Erythroblast (primary cell): Measurements from ENCODE around the gene CCDC51.

Source experiments
- GATA1 ChIP-seq: IDR thresholded peaks from 2 replicates; pipeline ENCODE4 v1.6.1; 2011; ENCODE audit warnings: low read depth, mild to moderate bottlenecking, control low read depth, low read length, moderate library complexity
- POLR2A ChIP-seq: IDR thresholded peaks from 2 replicates; pipeline ENCODE4 v1.6.1; 2011; ENCODE audit warnings: mild to moderate bottlenecking, low read length

DNA sequence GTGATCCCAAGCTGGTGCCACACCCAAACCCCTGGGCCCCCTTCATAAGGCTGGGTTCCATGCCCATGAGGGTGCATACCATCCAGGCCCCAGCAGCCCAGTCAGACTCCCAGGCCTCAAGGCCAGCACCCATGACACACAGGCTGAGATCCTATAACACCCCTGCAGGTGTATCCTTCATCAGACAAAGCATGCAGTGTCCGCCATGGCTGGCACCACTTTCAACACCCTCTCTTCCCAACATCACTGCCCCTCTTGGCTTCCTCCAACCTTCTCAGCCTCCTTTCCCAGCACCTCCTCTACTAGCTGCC is 3.5 kb downstream of the CCDC51 start:
- TF ChIP-seq POLR2A (no peak), GATA1 (no peak)
